Measurements from ENCODE around the gene CA10. TPM values are rescaled to one million over a fixed set of nuclear protein-coding genes. Genes with fewer than 3 reads are reported as not detected.

Gene CA10
- total RNA-seq, 1 experiment from 2014 or later, result 0.46 TPM

- Histone ChIP-seq H3K56ac (ENCODE audit: insufficient read length, low read depth, low read length) (no peak overlapping the region), H3K23me2 (ENCODE audit: insufficient read length, low read depth, low read length, poor library complexity, severe bottlenecking) (no peaks in the 10 kb centered on the region), H3K4me2 (ENCODE audit: insufficient read depth, insufficient read length, low read length) (no peak overlapping the region), H3K4ac (ENCODE audit: low read depth, low read length) (no peak overlapping the region), H3K27ac (ENCODE audit: insufficient read length, low read depth, low read length) (no peak overlapping the region), H4K20me1 (ENCODE audit: control insufficient read depth, insufficient read depth, insufficient read length) (no peaks in the 10 kb centered on the region), H2AK5ac (ENCODE audit: insufficient read length, low read length) (no peak overlapping the region), H2BK5ac (ENCODE audit: insufficient read length, low read length) (no peak overlapping the region), H2BK15ac (ENCODE audit: low read depth, low read length) (no peak overlapping the region), H4K8ac (replicated peaks; ENCODE audit: insufficient read length, low read depth, low read length) (no peak overlapping the region), H2BK12ac (ENCODE audit: insufficient read length, low read depth, low read length) (no peak overlapping the region), H3K79me1 (ENCODE audit: insufficient read depth, low read depth, low read length, poor library complexity, severe bottlenecking) (no peaks in the 10 kb centered on the region), H3K23ac (ENCODE audit: insufficient read length, low read depth, low read length) (no peak overlapping the region), H3K79me2 (ENCODE audit: insufficient read depth, low read length) (no peaks in the 10 kb centered on the region), H3K9ac (ENCODE audit: extremely low read depth, insufficient read length, low read length) (no peak overlapping the region), H2BK120ac (ENCODE audit: low read depth, low read length, poor library complexity, severe bottlenecking) (no peak overlapping the region), H3T11ph (ENCODE audit: low read length) (no peak overlapping the region), H3K14ac (ENCODE audit: insufficient read depth, low read length) (no peak overlapping the region), H3K9me3 (ENCODE audit: control insufficient read depth, low read depth, low read length) (no peaks in the 10 kb centered on the region), H3K18ac (ENCODE audit: insufficient read length, low read depth, low read length) (no peak overlapping the region), H3K27me3 (ENCODE audit: insufficient read depth, low read length) (no peaks in the 10 kb centered on the region), H4K5ac (ENCODE audit: insufficient read length, low read depth, low read length) (no peak overlapping the region), H4K91ac (ENCODE audit: insufficient read length, low read depth, low read length) (no peak overlapping the region), H2BK20ac (ENCODE audit: low read depth, low read length, poor library complexity, severe bottlenecking) (no peak overlapping the region), H3K4me1 (ENCODE audit: insufficient read depth, low read length) (peaks cover 7% of the 10 kb centered on the region; the same call in 1 of the 2 replicates), H2AFZ (ENCODE audit: low read length) (no peak overlapping the region)
- no peak overlapping the region for H3K4me3 Mint-ChIP-seq
- H3K36me3 Mint-ChIP-seq (ENCODE audit: insufficient read depth in 1 of 3, low read depth in 3 of 3), result no peaks in the 10 kb centered on the region
- H3K4me1 Mint-ChIP-seq, result peaks cover 33 to 49% of the 10 kb centered on the region in 2 experiments
- H3K9me3 Mint-ChIP-seq, result no peaks in the 10 kb centered on the region
- H3K27me3 Mint-ChIP-seq (ENCODE audit: low read depth), result no peaks in the 10 kb centered on the region
- DNase-seq, result no peak
- TF ChIP-seq, protein P1, sequence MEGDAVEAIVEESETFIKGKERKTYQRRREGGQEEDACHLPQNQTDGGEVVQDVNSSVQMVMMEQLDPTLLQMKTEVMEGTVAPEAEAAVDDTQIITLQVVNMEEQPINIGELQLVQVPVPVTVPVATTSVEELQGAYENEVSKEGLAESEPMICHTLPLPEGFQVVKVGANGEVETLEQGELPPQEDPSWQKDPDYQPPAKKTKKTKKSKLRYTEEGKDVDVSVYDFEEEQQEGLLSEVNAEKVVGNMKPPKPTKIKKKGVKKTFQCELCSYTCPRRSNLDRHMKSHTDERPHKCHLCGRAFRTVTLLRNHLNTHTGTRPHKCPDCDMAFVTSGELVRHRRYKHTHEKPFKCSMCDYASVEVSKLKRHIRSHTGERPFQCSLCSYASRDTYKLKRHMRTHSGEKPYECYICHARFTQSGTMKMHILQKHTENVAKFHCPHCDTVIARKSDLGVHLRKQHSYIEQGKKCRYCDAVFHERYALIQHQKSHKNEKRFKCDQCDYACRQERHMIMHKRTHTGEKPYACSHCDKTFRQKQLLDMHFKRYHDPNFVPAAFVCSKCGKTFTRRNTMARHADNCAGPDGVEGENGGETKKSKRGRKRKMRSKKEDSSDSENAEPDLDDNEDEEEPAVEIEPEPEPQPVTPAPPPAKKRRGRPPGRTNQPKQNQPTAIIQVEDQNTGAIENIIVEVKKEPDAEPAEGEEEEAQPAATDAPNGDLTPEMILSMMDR (conservative IDR thresholded peaks at IDR 0.05), result no peak
- no peak overlapping the region for H3K27ac Mint-ChIP-seq
Measured at GRCh38 chr17:51741458-51741857, 417.1 kb downstream of the CA10 start.

All from H9 (cell line).